OCI-LY1 (cell line): ENCODE results near the gene CCL16.

ENCODE experiments used
- H2AFZ ChIP-seq: fragments of 200-600 bp; sonication (generic), shearing (Covaris generic); 2 replicates; pipeline ENCODE4 v1.6.0; 2014; ENCODE audit warnings: antibody characterized with exemption, mild to moderate bottlenecking, low read length
- H3F3A ChIP-seq: fragments of 200-600 bp; sonication (generic), shearing (Covaris generic); 2 replicates; pipeline ENCODE4 v1.6.0; 2014; ENCODE audit warnings: mild to moderate bottlenecking, antibody characterized with exemption, low read length, moderate library complexity; ENCODE audit not compliant: insufficient read depth
- H3K27ac ChIP-seq: fragments of 200-600 bp; sonication (generic); 2 replicates; pipeline ENCODE4 v1.5.1; 2014; ENCODE audit warnings: low read length, mixed run types, mild to moderate bottlenecking, low read depth; ENCODE audit not compliant: poor library complexity, severe bottlenecking
- H3K27me3 ChIP-seq: fragments of 200-600 bp; sonication (generic); 2 replicates; pipeline ENCODE4 v1.6.0; 2014; ENCODE audit warnings: antibody characterized with exemption, mild to moderate bottlenecking, low read length, moderate library complexity; ENCODE audit not compliant: insufficient read depth
- H3K36me3 ChIP-seq: fragments of 200-600 bp; sonication (generic); 2 replicates; pipeline ENCODE4 v1.6.1; 2014; ENCODE audit warnings: mild to moderate bottlenecking, antibody characterized with exemption, low read length, moderate library complexity, mixed read lengths; ENCODE audit not compliant: insufficient read depth
- H3K4me1 ChIP-seq: fragments of 200-600 bp; sonication (generic); 2 replicates; pipeline ENCODE4 v1.5.1; 2014; ENCODE audit warnings: mild to moderate bottlenecking, low read length, moderate library complexity; ENCODE audit not compliant: insufficient read depth, severe bottlenecking
- H3K4me2 ChIP-seq: fragments of 200-600 bp; sonication (generic), shearing (Covaris generic); 2 replicates; pipeline ENCODE4 v1.6.1; 2014; ENCODE audit warnings: low read length
- H3K4me3 ChIP-seq: fragments of 200-600 bp; sonication (generic); 2 replicates; pipeline ENCODE4 v1.5.1; 2014; ENCODE audit warnings: low read length, low read depth, mild to moderate bottlenecking, mixed read lengths; ENCODE audit not compliant: poor library complexity, severe bottlenecking
- H3K79me2 ChIP-seq: fragments of 200-600 bp; shearing (Covaris generic); 2 replicates; pipeline ENCODE4 v1.6.1; 2016; ENCODE audit warnings: mixed run types, low read length, mixed read lengths; ENCODE audit not compliant: insufficient read depth
- H3K9ac ChIP-seq: fragments of 200-600 bp; sonication (generic), shearing (Covaris generic); 2 replicates; pipeline ENCODE4 v1.6.1; 2014; ENCODE audit warnings: mild to moderate bottlenecking, low read length, mixed read lengths
- H3K9me2 ChIP-seq: fragments of 200-600 bp; sonication (generic), shearing (Covaris generic); 2 replicates; pipeline ENCODE4 v1.6.1; 2014; ENCODE audit warnings: low read depth, mild to moderate bottlenecking, low read length, mixed read lengths
- H3K9me3 ChIP-seq: fragments of 200-600 bp; shearing (Covaris generic); 2 replicates; pipeline ENCODE4 v1.6.1; 2014; ENCODE audit warnings: low read length, mixed read lengths
- H4K20me1 ChIP-seq: fragments of 200-600 bp; sonication (generic), shearing (Covaris generic); 2 replicates; pipeline ENCODE4 v1.6.0; 2016; ENCODE audit warnings: mild to moderate bottlenecking, low read length; ENCODE audit not compliant: insufficient read depth
- EZH2 ChIP-seq: fragments of 200-600 bp; sonication (generic), shearing (Covaris generic); IDR thresholded peaks from 2 replicates; pipeline ENCODE4 v1.8.0; 2017; ENCODE audit warnings: borderline replicate concordance, mixed run types, mild to moderate bottlenecking, antibody characterized with exemption, low read length, moderate library complexity, mixed read lengths
- TF ChIP-seq, protein P1 (sequence below): fragments of 200-600 bp; sonication (generic), shearing (Covaris generic); IDR thresholded peaks from 2 replicates; pipeline ENCODE4 v1.5.1; 2017; ENCODE audit warnings: mild to moderate bottlenecking, antibody characterized with exemption, low read length, moderate library complexity, mixed read lengths

The CCL16 gene

DNA sequence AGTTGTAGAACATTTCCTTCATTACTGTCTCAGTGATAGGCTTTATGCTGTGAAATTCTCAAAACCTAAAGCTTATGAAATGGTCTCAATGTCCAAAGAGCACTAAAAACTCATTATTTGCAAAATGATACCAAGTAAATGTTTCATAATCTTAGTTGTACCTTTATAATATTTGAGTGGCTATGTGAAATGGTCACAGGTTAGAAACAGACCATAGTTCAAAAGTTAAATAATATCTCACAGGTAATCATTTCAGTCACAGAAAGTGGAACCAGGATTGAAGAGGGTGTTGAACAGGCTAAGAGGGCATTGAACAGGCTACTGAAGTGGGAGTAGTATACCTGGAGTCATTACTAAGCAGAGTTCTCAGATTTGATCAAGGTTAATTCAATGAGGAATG lies 53.6 kb downstream of the CCL16 start:
- Histone ChIP-seq H2AFZ (no peak overlapping the region), H3K9ac (no peak overlapping the region), H4K20me1 (no peaks in the 10 kb centered on the region), H3K27me3 (no peaks in the 10 kb centered on the region), H3K9me3 (no peaks in the 10 kb centered on the region), H3K27ac (no peak overlapping the region), H3K4me3 (no peak overlapping the region), H3K4me1 (peaks cover 18% of the 10 kb centered on the region), H3K79me2 (no peaks in the 10 kb centered on the region), H3F3A (no peaks in the 10 kb centered on the region), H3K9me2 (no peaks in the 10 kb centered on the region), H3K4me2 (no peak overlapping the region), H3K36me3 (peaks cover 26% of the 10 kb centered on the region)
- TF ChIP-seq EZH2, result no peak
- TF ChIP-seq, protein P1, sequence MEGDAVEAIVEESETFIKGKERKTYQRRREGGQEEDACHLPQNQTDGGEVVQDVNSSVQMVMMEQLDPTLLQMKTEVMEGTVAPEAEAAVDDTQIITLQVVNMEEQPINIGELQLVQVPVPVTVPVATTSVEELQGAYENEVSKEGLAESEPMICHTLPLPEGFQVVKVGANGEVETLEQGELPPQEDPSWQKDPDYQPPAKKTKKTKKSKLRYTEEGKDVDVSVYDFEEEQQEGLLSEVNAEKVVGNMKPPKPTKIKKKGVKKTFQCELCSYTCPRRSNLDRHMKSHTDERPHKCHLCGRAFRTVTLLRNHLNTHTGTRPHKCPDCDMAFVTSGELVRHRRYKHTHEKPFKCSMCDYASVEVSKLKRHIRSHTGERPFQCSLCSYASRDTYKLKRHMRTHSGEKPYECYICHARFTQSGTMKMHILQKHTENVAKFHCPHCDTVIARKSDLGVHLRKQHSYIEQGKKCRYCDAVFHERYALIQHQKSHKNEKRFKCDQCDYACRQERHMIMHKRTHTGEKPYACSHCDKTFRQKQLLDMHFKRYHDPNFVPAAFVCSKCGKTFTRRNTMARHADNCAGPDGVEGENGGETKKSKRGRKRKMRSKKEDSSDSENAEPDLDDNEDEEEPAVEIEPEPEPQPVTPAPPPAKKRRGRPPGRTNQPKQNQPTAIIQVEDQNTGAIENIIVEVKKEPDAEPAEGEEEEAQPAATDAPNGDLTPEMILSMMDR, result no peak
